Activated naive CD4-positive, alpha-beta T cell treated with anti-CD3 and anti-CD28 coated beads, Interleukin-2, amount 10 ng/mL, durations not matched to agents 7 days and 5 days (primary cell): ENCODE measurements around the gene ATAD2B.

ENCODE experiments used
- CTCF ChIA-PET: fragments of 350-600 bp; sonication (Branson Sonifier 250); formaldehyde crosslinking; loops from one replicate; lab custom pipeline; 2021; ENCODE audit warnings: antibody characterized with exemption; lab: Charles Lee
- DNase-seq: peaks from one replicate; pipeline ENCODE4 v3.0.0-alpha.2; 2020
- H3K27ac Mint-ChIP-seq: one replicate; pipeline ENCODE4 v1.8.0; 2021; ENCODE audit warnings: mild to moderate bottlenecking, moderate library complexity, mixed read lengths
- H3K27me3 Mint-ChIP-seq: one replicate; pipeline ENCODE4 v1.8.0; 2021; ENCODE audit warnings: mild to moderate bottlenecking, mixed read lengths
- H3K36me3 Mint-ChIP-seq: one replicate; pipeline ENCODE4 v1.8.0; 2021; ENCODE audit warnings: mixed read lengths
- H3K4me1 Mint-ChIP-seq: one replicate; pipeline ENCODE4 v1.8.0; 2021; ENCODE audit warnings: mixed read lengths
- H3K4me3 Mint-ChIP-seq: one replicate; pipeline ENCODE4 v1.8.0; 2021; ENCODE audit warnings: mild to moderate bottlenecking, moderate library complexity, mixed read lengths
- H3K9me3 Mint-ChIP-seq: one replicate; pipeline ENCODE4 v1.8.0; 2021; ENCODE audit warnings: mixed read lengths

ATAD2B gene

DNA sequence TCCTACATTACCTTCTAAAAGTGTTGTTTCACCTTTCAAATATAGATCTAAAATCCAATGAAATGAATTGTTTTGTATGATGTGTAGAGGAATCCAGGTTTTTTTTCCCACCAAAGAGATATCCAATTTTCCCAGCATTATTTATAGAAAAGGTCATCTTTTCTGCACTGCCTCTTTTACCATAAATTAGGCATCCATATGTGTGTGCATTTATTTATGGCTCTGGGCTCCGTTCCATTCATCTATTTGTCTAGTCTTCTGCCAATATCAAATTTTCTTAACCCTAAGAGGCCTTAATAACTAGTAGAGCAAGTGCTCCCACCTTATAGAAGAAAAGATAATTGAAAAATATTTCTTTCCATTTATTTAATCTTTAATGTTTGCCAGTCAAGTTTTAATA, 88.3 kb downstream of the ATAD2B start:
- H3K4me3 Mint-ChIP-seq: no peak overlapping the region
- peaks cover 24% of the 10 kb centered on the region for H3K36me3 Mint-ChIP-seq
- no peaks in the 10 kb centered on the region for H3K27me3 Mint-ChIP-seq
- peaks cover 2% of the 10 kb centered on the region for H3K9me3 Mint-ChIP-seq
- H3K4me1 Mint-ChIP-seq: no peaks in the 10 kb centered on the region
- no peak overlapping the region for H3K27ac Mint-ChIP-seq
- no peak for DNase-seq
- CTCF ChIA-PET: no interaction called here

GRCh38 chr2:23837871-23838270, 89.1 kb downstream of the ATAD2B start:
- Mint-ChIP-seq H3K27ac (no peak overlapping the region), H3K27me3 (no peaks in the 10 kb centered on the region), H3K4me1 (no peaks in the 10 kb centered on the region), H3K9me3 (peaks cover 2% of the 10 kb centered on the region), H3K4me3 (no peak overlapping the region), H3K36me3 (peaks cover 19% of the 10 kb centered on the region)
- CTCF ChIA-PET: no interaction called here
- DNase-seq: no peak

GRCh38 chr2:23836971-23837565, 89.9 kb downstream of the ATAD2B start:
- Mint-ChIP-seq H3K4me1 (no peaks in the 10 kb centered on the region), H3K4me3 (no peak overlapping the region), H3K36me3 (peaks cover 19% of the 10 kb centered on the region), H3K27me3 (no peaks in the 10 kb centered on the region), H3K9me3 (peaks cover 2% of the 10 kb centered on the region), H3K27ac (no peak overlapping the region)
- DNase-seq: no peak
- CTCF ChIA-PET: interaction anchor here (1.6 kb wide), 1 partner anchor 13 kb away, joined by 8 read pairs; no protein-coding TSS in a partner anchor

GRCh38 chr2:23836505-23836904, 90.4 kb downstream of the ATAD2B start:
- no peak for DNase-seq
- no peaks in the 10 kb centered on the region for H3K27me3 Mint-ChIP-seq
- CTCF ChIA-PET: interaction anchor here (1.6 kb wide), 1 partner anchor 12 kb away, joined by 8 read pairs; no protein-coding TSS in a partner anchor

GRCh38 chr2:23835988-23836387, 90.9 kb downstream of the ATAD2B start:
- Mint-ChIP-seq H3K4me1 (no peaks in the 10 kb centered on the region), H3K27ac (no peak overlapping the region), H3K4me3 (no peak overlapping the region), H3K27me3 (no peaks in the 10 kb centered on the region), H3K36me3 (peaks cover 13% of the 10 kb centered on the region), H3K9me3 (peaks cover 2% of the 10 kb centered on the region)
- CTCF ChIA-PET: interaction anchor here (1.6 kb wide), 1 partner anchor 11 kb away, joined by 8 read pairs; no protein-coding TSS in a partner anchor
- DNase-seq: no peak

More at GRCh38 chr2:23836505-23836904, 90.4 kb downstream of the ATAD2B start:
- peaks cover 2% of the 10 kb centered on the region for H3K9me3 Mint-ChIP-seq
- no peak overlapping the region for H3K4me3 Mint-ChIP-seq
- no peaks in the 10 kb centered on the region for H3K4me1 Mint-ChIP-seq
- no peak overlapping the region for H3K27ac Mint-ChIP-seq
- peaks cover 15% of the 10 kb centered on the region for H3K36me3 Mint-ChIP-seq

- H3K36me3 Mint-ChIP-seq: peaks cover 11% of the 10 kb centered on the region
- no peak for DNase-seq
- no peak overlapping the region for H3K27ac Mint-ChIP-seq
- no peaks in the 10 kb centered on the region for H3K27me3 Mint-ChIP-seq
- no peak overlapping the region for H3K4me3 Mint-ChIP-seq
- H3K9me3 Mint-ChIP-seq: peaks cover 2% of the 10 kb centered on the region
- no peaks in the 10 kb centered on the region for H3K4me1 Mint-ChIP-seq
- CTCF ChIA-PET: no interaction called here
Observed at GRCh38 chr2:23835423-23835822, 91.5 kb downstream of the ATAD2B start.

DNA sequence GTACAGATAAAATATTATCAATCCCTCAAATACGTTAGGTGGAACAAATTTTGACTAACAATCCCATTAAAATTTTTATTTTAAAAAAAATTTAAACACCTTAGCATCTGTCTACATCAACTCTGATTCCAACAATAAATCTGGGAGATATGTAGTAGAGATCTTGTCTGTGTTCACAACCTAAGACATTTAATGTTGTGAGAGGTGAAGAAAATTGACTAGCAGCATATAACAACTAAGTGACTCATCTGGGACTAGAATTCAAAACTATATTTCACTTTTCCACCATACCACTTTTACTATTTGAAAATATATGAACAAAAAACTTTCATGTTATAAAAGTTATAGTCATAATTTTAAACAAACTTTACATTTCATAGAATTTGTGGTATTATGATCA, 97.9 kb downstream of the ATAD2B start:
- no peak for DNase-seq
- CTCF ChIA-PET: no interaction called here
- no peaks in the 10 kb centered on the region for H3K27me3 Mint-ChIP-seq
- no peaks in the 10 kb centered on the region for H3K4me1 Mint-ChIP-seq
- H3K27ac Mint-ChIP-seq: no peak overlapping the region
- no peaks in the 10 kb centered on the region for H3K9me3 Mint-ChIP-seq
- H3K36me3 Mint-ChIP-seq: peaks cover 4% of the 10 kb centered on the region
- no peak overlapping the region for H3K4me3 Mint-ChIP-seq

- H3K36me3 Mint-ChIP-seq: peaks cover 4% of the 10 kb centered on the region
- DNase-seq: no peak
- H3K4me1 Mint-ChIP-seq: no peaks in the 10 kb centered on the region
- no peak overlapping the region for H3K4me3 Mint-ChIP-seq
- H3K27me3 Mint-ChIP-seq: no peaks in the 10 kb centered on the region
- no peak overlapping the region for H3K27ac Mint-ChIP-seq
- CTCF ChIA-PET: no interaction called here
- no peaks in the 10 kb centered on the region for H3K9me3 Mint-ChIP-seq
Observed at GRCh38 chr2:23828256-23828980, 98.5 kb downstream of the ATAD2B start.

DNA sequence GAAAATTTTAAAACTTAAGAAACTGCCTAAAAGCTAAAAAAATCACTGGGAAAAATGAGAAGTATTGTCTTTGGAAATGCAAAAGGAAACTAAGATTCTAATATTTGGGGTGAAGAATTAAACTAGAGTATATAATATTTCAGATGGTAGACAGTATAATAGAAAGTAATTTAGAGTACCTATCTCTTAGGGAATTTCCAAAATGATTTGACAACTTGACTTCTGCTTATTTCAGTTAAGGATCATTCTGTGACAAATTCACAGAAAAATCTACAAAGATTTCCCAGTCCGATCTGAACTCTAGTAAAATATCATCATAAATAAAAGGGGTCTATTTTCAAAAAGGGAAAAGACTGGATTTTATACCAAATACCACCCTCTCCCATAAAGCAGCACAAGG, 99.6 kb downstream of the ATAD2B start:
- H3K4me1 Mint-ChIP-seq: no peaks in the 10 kb centered on the region
- CTCF ChIA-PET: interaction anchor here (5.1 to 5.4 kb wide), 2 partner anchors 99 to 256 kb away, joined by 43 to 45 read pairs; partner anchors contain the start of genes ATAD2B and TP53I3
- DNase-seq: no peak
- no peaks in the 10 kb centered on the region for H3K9me3 Mint-ChIP-seq
- no peaks in the 10 kb centered on the region for H3K27me3 Mint-ChIP-seq
- H3K36me3 Mint-ChIP-seq: peaks cover 4% of the 10 kb centered on the region
- H3K27ac Mint-ChIP-seq: no peak overlapping the region
- H3K4me3 Mint-ChIP-seq: no peak overlapping the region

GRCh38 chr2:23826771-23827170, 100.2 kb downstream of the ATAD2B start:
- Mint-ChIP-seq H3K36me3 (peaks cover 5% of the 10 kb centered on the region), H3K27me3 (no peaks in the 10 kb centered on the region), H3K9me3 (no peaks in the 10 kb centered on the region), H3K4me1 (no peaks in the 10 kb centered on the region), H3K27ac (no peak overlapping the region), H3K4me3 (no peak overlapping the region)
- DNase-seq: no peak
- CTCF ChIA-PET: interaction anchor here (5.1 to 5.4 kb wide), 2 partner anchors 100 to 257 kb away, joined by 43 to 45 read pairs; partner anchors contain the start of genes ATAD2B and TP53I3

GRCh38 chr2:23826040-23826439, 100.9 kb downstream of the ATAD2B start:
- H3K4me3 Mint-ChIP-seq: no peak overlapping the region
- peaks cover 5% of the 10 kb centered on the region for H3K36me3 Mint-ChIP-seq
- DNase-seq: no peak
- no peaks in the 10 kb centered on the region for H3K9me3 Mint-ChIP-seq
- CTCF ChIA-PET: interaction anchor here (0.6 to 5.4 kb wide), 5 partner anchors 25 to 337 kb away, joined by 3 to 45 read pairs (median 4); partner anchors contain the start of genes ATAD2B and TP53I3
- H3K27ac Mint-ChIP-seq: no peak overlapping the region
- H3K4me1 Mint-ChIP-seq: no peaks in the 10 kb centered on the region
- H3K27me3 Mint-ChIP-seq: no peaks in the 10 kb centered on the region

- CTCF ChIA-PET: interaction anchor here (0.7 to 5.4 kb wide), 26 partner anchors 9 to 339 kb away, joined by 3 to 45 read pairs (median 4); partner anchors contain the start of genes ATAD2B, MFSD2B, SF3B6 and TP53I3
- Mint-ChIP-seq H3K9me3 (no peaks in the 10 kb centered on the region), H3K4me1 (no peaks in the 10 kb centered on the region), H3K36me3 (peaks cover 5% of the 10 kb centered on the region), H3K27ac (no peak overlapping the region), H3K27me3 (no peaks in the 10 kb centered on the region), H3K4me3 (no peak overlapping the region)
- peak; percentile 22 for DNase-seq
Observed at GRCh38 chr2:23824777-23825212, 102.1 kb downstream of the ATAD2B start.

DNA sequence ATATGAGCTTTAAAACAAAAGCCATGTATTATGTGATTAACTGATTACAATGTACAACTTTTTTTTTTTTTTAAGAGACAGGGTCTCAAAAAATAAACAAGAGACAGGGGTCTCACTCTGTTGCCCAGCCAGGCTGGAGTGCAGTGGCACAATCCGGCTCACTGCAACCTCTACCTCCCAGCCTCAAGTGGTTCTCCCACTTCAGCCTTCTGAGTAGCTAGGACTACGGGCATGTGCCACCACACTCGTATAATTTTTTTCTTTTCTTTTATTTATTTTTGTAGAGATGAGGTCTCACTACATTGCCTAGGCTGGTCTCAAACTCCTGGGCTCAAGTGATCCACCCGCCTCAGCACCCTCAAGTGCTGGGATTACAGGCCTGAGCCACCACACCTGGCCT, 103.1 kb downstream of the ATAD2B start:
- no peak for DNase-seq
- CTCF ChIA-PET: interaction anchor here (0.6 to 5.4 kb wide), 18 partner anchors 9 to 1057 kb away, joined by 3 to 45 read pairs (median 4); partner anchors contain the start of genes ATAD2B, MFSD2B and TP53I3
- Mint-ChIP-seq H3K36me3 (peaks cover 5% of the 10 kb centered on the region), H3K4me1 (no peaks in the 10 kb centered on the region), H3K9me3 (no peaks in the 10 kb centered on the region), H3K4me3 (no peak overlapping the region), H3K27ac (no peak overlapping the region), H3K27me3 (no peaks in the 10 kb centered on the region)

- no peaks in the 10 kb centered on the region for H3K4me1 Mint-ChIP-seq
- peaks cover 4% of the 10 kb centered on the region for H3K36me3 Mint-ChIP-seq
- H3K27ac Mint-ChIP-seq: no peak overlapping the region
- no peak overlapping the region for H3K4me3 Mint-ChIP-seq
- CTCF ChIA-PET: interaction anchor here (1.0 kb wide), 1 partner anchor 9 kb away, joined by 4 read pairs; no protein-coding TSS in a partner anchor
- DNase-seq: no peak
- no peaks in the 10 kb centered on the region for H3K9me3 Mint-ChIP-seq
- no peaks in the 10 kb centered on the region for H3K27me3 Mint-ChIP-seq
Observed at GRCh38 chr2:23814963-23815362, 112.0 kb downstream of the ATAD2B start.
